ENCODE data around the gene P2RX3.

- TF ChIP-seq CTCF (IDR thresholded peaks at IDR 0.05) = no peak
- no peak for TF ChIP-seq POLR2A (IDR thresholded peaks at IDR 0.05)
Measured at GRCh38 chr11:57358991-57359390, 20.8 kb downstream of the P2RX3 start.
